ENCODE measurements around the gene ZMYM1. TPM values are rescaled to one million over a fixed set of nuclear protein-coding genes. Genes with fewer than 3 reads are reported as not detected.
"Not testable (repeated sequence)": the region's sequence is repeated elsewhere in the genome, so short reads cannot be mapped to it uniquely, and the experiment has no call there.

Gene ZMYM1
- total RNA-seq, 1 donor from 2014 or later, result 23.2 TPM

DNA sequence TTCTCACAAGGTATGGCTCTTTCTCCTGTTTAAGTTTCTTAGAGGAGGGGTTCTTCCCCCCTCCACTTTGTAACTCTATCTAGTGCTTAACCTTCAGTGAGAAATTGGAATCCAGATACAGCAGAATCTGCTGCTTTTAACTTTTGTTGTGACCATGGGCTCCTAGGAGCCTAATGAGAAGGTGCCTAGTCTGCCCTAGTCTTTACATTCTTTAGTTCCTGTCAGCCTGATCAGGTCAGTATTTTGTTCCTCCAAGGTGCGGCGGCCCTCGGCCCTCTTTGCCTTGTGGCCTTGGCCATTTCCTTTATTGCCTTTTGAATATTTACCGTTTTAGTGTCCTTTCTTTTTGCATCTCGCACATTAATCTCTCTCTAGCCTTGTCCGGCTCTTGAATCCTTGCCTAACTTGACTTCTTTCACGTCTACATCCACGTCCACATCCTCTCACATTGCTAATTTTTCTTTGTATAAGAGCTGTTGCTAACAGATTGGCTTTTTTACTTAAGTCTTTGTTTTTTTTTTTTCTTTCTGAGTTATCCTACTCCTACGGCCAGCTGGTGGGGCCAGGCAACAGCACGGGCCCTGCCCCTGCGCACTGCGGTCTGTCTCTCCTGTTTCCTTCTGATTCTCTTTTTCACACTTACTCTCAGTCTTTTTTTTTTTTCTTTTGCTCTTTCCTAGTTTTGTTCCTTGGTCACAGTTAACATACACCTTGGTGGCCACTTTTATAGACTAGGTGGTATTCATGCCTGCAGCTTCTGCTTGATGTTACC is 64.7 kb downstream of the ZMYM1 start:
- no peak overlapping the region for H3K4me3 ChIP-seq (ENCODE audit: low read depth, low read length)
- H3K27me3 ChIP-seq (ENCODE audit: control insufficient read depth, insufficient read depth, low read length), result no peaks in the 10 kb centered on the region
- DNase-seq (ENCODE audit: low read depth), result no peak
- TF ChIP-seq, protein P1, sequence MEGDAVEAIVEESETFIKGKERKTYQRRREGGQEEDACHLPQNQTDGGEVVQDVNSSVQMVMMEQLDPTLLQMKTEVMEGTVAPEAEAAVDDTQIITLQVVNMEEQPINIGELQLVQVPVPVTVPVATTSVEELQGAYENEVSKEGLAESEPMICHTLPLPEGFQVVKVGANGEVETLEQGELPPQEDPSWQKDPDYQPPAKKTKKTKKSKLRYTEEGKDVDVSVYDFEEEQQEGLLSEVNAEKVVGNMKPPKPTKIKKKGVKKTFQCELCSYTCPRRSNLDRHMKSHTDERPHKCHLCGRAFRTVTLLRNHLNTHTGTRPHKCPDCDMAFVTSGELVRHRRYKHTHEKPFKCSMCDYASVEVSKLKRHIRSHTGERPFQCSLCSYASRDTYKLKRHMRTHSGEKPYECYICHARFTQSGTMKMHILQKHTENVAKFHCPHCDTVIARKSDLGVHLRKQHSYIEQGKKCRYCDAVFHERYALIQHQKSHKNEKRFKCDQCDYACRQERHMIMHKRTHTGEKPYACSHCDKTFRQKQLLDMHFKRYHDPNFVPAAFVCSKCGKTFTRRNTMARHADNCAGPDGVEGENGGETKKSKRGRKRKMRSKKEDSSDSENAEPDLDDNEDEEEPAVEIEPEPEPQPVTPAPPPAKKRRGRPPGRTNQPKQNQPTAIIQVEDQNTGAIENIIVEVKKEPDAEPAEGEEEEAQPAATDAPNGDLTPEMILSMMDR (IDR thresholded peaks at IDR 0.05; ENCODE audit: insufficient read depth, low read length, severe bottlenecking), result no peak
- H3K36me3 ChIP-seq (ENCODE audit: control insufficient read depth, insufficient read depth, low read length), result no peaks in the 10 kb centered on the region
- FAIRE-seq, result no peak

DNA sequence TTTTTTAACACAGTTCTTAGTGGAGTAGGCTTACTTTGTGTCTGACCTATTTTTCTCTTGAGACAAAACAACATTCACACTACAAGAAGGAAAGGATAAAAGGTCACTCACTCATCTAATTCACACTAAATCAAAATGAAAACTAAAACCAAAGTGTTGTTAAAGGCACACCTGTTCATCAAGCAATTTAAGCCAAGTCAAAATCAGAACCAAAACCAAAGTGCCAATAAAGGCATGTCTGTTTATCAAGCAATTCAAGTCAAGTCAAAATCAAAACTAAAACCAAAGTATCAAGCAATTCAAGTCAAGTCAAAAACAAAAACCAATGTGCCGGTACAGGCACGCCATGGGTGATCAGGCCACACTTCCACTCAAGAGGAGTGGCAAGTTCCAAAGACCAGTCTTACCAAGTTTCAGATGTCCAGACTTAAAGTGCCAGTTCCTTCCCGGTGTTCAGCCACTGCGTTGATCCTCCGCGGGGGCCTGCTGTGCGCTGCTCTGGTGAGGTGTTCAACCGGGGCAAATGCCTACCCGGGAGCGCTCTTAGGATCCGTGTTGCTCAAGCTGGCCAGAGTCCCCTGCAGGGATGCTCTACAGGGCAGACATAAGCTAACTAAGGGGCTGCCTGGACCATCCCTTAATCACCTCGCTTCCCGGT is 66.8 kb downstream of the ZMYM1 start:
- H3K36me3 ChIP-seq (ENCODE audit: control insufficient read depth, insufficient read depth, low read length); H3K27me3 ChIP-seq (ENCODE audit: control insufficient read depth, insufficient read depth, low read length); H3K4me3 ChIP-seq (ENCODE audit: low read depth, low read length); FAIRE-seq: not testable (repeated sequence)
- peak; percentile 26 for DNase-seq (ENCODE audit: low read depth)

DNA sequence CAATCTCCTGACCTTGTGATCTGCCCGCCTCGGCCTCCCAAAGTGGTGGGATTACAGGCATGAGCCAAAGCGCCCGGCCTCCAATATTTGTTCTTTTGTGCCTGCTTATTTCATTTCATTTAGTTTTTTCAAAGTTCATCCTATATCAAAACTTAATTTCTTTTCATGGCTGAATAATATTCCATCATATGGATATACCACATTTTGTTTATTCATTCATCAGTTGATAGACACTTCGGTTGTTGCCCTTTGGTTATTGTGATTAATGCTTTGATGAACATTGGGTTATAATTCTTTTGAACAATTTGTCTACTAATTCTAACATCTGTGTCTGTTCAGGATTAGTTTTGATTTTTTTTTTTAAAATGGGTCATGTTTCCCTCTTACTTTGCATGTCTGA is 72.0 kb downstream of the ZMYM1 start:
- DNase-seq (ENCODE audit: low read depth) (no peak), FAIRE-seq (no peak)
- Histone ChIP-seq H3K36me3 (ENCODE audit: control insufficient read depth, insufficient read depth, low read length) (no peaks in the 10 kb centered on the region), H3K4me3 (ENCODE audit: low read depth, low read length) (no peak overlapping the region), H3K27me3 (ENCODE audit: control insufficient read depth, insufficient read depth, low read length) (no peaks in the 10 kb centered on the region)
- TF ChIP-seq, protein P1 (IDR thresholded peaks at IDR 0.05; ENCODE audit: insufficient read depth, low read length, severe bottlenecking), result no peak

DNA sequence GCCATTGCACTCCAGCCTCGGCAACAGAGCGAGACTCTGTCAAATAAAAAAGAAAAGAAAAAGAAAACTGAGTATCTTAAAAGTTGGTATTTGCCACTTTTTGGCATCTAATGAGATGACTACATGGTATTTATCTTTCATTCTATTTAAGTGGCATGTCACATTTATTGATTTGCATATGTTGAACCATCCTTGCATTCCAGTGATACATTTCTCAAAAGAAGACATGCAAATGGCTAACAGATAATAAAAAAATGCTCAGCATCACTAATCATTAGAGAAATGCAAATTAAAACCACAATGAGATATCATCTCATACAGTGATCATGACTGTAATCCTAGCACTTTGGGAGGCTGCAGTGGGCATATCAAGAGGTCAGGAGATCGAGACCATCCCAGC is 85.7 kb downstream of the ZMYM1 start:
- TF ChIP-seq, protein P1 (IDR thresholded peaks at IDR 0.05; ENCODE audit: insufficient read depth, low read length, severe bottlenecking), result no peak
- no peaks in the 10 kb centered on the region for H3K27me3 ChIP-seq (ENCODE audit: control insufficient read depth, insufficient read depth, low read length)
- no peak for DNase-seq (ENCODE audit: low read depth)
- H3K36me3 ChIP-seq (ENCODE audit: control insufficient read depth, insufficient read depth, low read length), result no peaks in the 10 kb centered on the region
- H3K4me3 ChIP-seq (ENCODE audit: low read depth, low read length), result no peak overlapping the region
- FAIRE-seq, result no peak

Other genes starting within 250 kb of the ZMYM1 start
- 34.8 and 36.1 TPM in 2 replicates for gene SMIM12, start 219.6 kb upstream of the ZMYM1 start, total RNA-seq
- gene DLGAP3, start 149.7 kb upstream of the ZMYM1 start, total RNA-seq, result not detected in 2 replicates
- gene TMEM35B, start 94.0 kb upstream of the ZMYM1 start, total RNA-seq, result 7.8 and 8.4 TPM in 2 replicates
- 10.5 and 10.8 TPM in 2 replicates for gene ZMYM6, start 47.4 kb upstream of the ZMYM1 start, total RNA-seq
- gene SFPQ, start 113.8 kb downstream of the ZMYM1 start, total RNA-seq, result 147 and 275 TPM in 2 replicates
- 19.5 and 20.5 TPM in 2 replicates for gene ZMYM4, start 189.3 kb downstream of the ZMYM1 start, total RNA-seq

Data from bronchial epithelial cell (primary cell).